NCI-H69 (cell line): ENCODE results near the gene ARPP19.
"Not testable (repeated sequence)": the region's sequence is repeated elsewhere in the genome, so short reads cannot be mapped to it uniquely, and the experiment has no call there.

Source experiments
- DNase-seq: peaks from one replicate; lab custom pipeline; 2025; lab: John Stamatoyannopoulos, UW

Gene ARPP19

GRCh38 chr15:52512869-52513268 lies 56.0 kb downstream of the ARPP19 start:
- not testable (repeated sequence) for DNase-seq

- DNase-seq: peak; percentile 31
Measured at GRCh38 chr15:52511084-52511483, 57.7 kb downstream of the ARPP19 start.

- DNase-seq: no peak
Measured at GRCh38 chr15:52509500-52510245, 59.2 kb downstream of the ARPP19 start.

- no peak for DNase-seq
Measured at GRCh38 chr15:52506549-52506948, 62.3 kb downstream of the ARPP19 start.

GRCh38 chr15:52505151-52505550 lies 63.7 kb downstream of the ARPP19 start:
- DNase-seq: no peak

GRCh38 chr15:52503788-52504496 lies 64.9 kb downstream of the ARPP19 start:
- DNase-seq: no peak

- DNase-seq: no peak
Measured at GRCh38 chr15:52502608-52503007, 66.2 kb downstream of the ARPP19 start.

- DNase-seq: no peak
Measured at GRCh38 chr15:52499506-52499905, 69.3 kb downstream of the ARPP19 start.

GRCh38 chr15:52498706-52499105 lies 70.1 kb downstream of the ARPP19 start:
- no peak for DNase-seq
